HUES48 (cell line): ENCODE measurements around the gene FHOD1.

ENCODE experiments used
- H3K27ac ChIP-seq: one replicate; pipeline ENCODE4 v1.7.0; 2013; ENCODE audit warnings: low read depth, low read length, inconsistent platforms
- H3K27me3 ChIP-seq: 2 replicates; pipeline ENCODE4 v1.6.1; 2013; ENCODE audit warnings: mild to moderate bottlenecking, low read length; ENCODE audit not compliant: control insufficient read depth, insufficient read depth
- H3K36me3 ChIP-seq: 2 replicates; pipeline ENCODE4 v1.6.1; 2013; ENCODE audit warnings: low read length; ENCODE audit not compliant: control insufficient read depth, insufficient read depth
- H3K4me1 ChIP-seq: 2 replicates; pipeline ENCODE4 v1.6.1; 2013; ENCODE audit warnings: mild to moderate bottlenecking, low read length; ENCODE audit not compliant: control insufficient read depth, insufficient read depth
- H3K4me3 ChIP-seq: 2 replicates; pipeline ENCODE4 v1.5.1; 2013; ENCODE audit warnings: mild to moderate bottlenecking, low read depth, low read length
- H3K9ac ChIP-seq: 2 replicates; pipeline ENCODE4 v1.6.1; 2013; ENCODE audit warnings: mild to moderate bottlenecking, low read depth, low read length, moderate library complexity
- H3K9me3 ChIP-seq: 2 replicates; pipeline ENCODE4 v1.6.1; 2013; ENCODE audit warnings: low read length; ENCODE audit not compliant: control insufficient read depth, insufficient read depth

The FHOD1 gene

DNA sequence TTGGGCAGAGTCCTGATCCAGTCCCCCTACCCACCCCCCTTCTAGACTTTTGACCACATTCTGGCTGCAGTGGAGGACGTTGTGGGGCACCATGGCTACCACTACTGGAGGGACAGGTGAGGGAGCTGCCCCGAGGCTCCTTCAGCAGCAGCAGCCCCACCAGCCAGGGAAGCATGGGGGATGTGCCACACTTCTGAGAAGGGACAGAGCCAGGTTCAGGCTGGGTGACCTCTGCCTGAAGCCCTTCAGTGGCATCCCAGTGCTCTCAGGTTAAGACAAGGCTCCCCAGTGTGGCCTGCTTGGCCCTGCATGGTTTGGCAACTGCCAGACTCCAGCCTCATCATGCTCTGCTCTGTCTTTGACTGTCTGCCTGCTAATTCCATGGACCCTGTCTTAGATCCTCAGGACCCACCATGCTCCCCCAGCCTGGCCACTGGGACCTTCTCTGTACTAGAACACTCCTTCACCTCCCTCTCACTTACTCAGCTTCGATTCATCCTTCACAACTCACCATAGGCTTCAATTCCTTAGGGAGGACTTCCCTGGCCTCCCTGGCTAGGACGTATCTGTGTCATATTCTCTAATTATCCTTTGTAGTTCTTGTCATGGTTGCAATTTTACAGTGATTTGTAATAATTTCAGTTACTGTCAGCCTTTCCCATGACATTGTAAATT is 10.3 kb upstream of the FHOD1 start:
- Histone ChIP-seq H3K36me3 (peaks cover 12% of the 10 kb centered on the region; the same call in 1 of the 2 replicates), H3K4me1 (no peaks in the 10 kb centered on the region), H3K4me3 (no peak overlapping the region), H3K27ac (no peak overlapping the region), H3K9me3 (no peaks in the 10 kb centered on the region), H3K27me3 (no peaks in the 10 kb centered on the region), H3K9ac (no peak overlapping the region)

- H3K27me3 ChIP-seq, result no peaks in the 10 kb centered on the region
- no peak overlapping the region for H3K9ac ChIP-seq
These were observed 9.5 kb upstream of the FHOD1 start for GRCh38 chr16:67256701-67257230.

GRCh38 chr16:67255553-67256221 is 8.4 kb upstream of the FHOD1 start:
- H3K36me3 ChIP-seq, result peaks cover 12% of the 10 kb centered on the region; the same call in 1 of the 2 replicates
- H3K9ac ChIP-seq, result no peak overlapping the region
- H3K4me3 ChIP-seq, result no peak overlapping the region
- H3K27me3 ChIP-seq, result peaks cover under 1% of the 10 kb centered on the region; the same call in 1 of the 2 replicates
- no peak overlapping the region for H3K27ac ChIP-seq
- no peaks in the 10 kb centered on the region for H3K4me1 ChIP-seq
- H3K9me3 ChIP-seq, result no peaks in the 10 kb centered on the region

More at GRCh38 chr16:67256701-67257230, 9.5 kb upstream of the FHOD1 start:
- Histone ChIP-seq H3K4me1 (no peaks in the 10 kb centered on the region), H3K36me3 (peaks cover 12% of the 10 kb centered on the region; the same call in 1 of the 2 replicates), H3K27ac (no peak overlapping the region), H3K4me3 (no peak overlapping the region), H3K9me3 (no peaks in the 10 kb centered on the region)

GRCh38 chr16:67254801-67255552 is 7.7 kb upstream of the FHOD1 start:
- no peak overlapping the region for H3K4me3 ChIP-seq
- H3K27me3 ChIP-seq, result peaks cover 8% of the 10 kb centered on the region
- H3K4me1 ChIP-seq, result no peaks in the 10 kb centered on the region
- no peak overlapping the region for H3K9ac ChIP-seq
- H3K9me3 ChIP-seq, result no peaks in the 10 kb centered on the region
- no peak overlapping the region for H3K27ac ChIP-seq
- peaks cover 12% of the 10 kb centered on the region; the same call in 1 of the 2 replicates for H3K36me3 ChIP-seq

DNA sequence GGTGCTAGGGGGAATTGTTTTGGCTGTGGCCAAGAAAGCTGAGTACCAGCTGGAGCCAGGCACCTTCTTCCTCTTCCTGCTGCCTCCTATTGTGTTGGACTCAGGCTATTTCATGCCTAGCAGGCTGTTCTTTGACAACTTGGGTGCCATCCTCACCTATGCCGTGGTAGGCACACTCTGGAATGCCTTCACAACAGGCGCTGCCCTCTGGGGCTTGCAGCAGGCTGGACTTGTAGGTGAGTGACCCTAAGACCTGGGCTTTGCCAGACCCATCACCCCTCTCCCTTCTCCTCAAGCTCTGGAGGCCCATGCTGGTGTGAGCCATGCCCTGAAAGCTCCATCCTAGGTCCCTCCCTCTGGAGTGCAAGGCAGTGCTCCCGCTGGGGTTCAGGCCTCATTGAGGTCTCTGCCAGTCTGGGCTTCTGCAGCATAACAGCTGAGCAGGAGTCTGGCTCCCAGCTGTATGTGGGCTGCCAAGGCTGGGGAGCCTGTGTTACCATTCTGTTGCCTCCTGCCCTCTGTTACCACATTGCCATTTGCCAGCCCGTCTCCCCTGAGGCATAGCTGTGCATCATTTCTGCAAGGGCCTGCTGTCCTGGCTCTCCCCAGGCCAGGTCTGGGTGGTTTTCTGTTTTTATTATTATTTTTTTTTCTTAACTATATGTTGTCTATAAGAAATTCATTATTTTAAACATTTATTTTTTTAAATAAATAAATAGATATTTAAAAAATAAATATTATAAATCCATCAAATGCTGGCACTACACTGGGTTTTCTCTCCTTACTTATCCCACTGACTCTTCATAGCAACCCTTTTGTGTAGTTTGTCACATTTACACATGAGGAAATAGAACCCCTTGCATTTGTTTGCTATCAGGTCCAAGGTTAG is 5.6 kb upstream of the FHOD1 start:
- Histone ChIP-seq H3K27me3 (peaks cover 24% of the 10 kb centered on the region), H3K9ac (no peak overlapping the region)

GRCh38 chr16:67250045-67250327 is 2.7 kb upstream of the FHOD1 start:
- H3K27me3 ChIP-seq, result peaks cover 26% of the 10 kb centered on the region
- H3K27ac ChIP-seq, result no peak overlapping the region
- H3K4me1 ChIP-seq, result peaks cover 22% of the 10 kb centered on the region
- H3K36me3 ChIP-seq, result peaks cover 8% of the 10 kb centered on the region; the same call in 1 of the 2 replicates
- H3K4me3 ChIP-seq, result no peak overlapping the region
- H3K9ac ChIP-seq, result no peak overlapping the region
- H3K9me3 ChIP-seq, result no peaks in the 10 kb centered on the region

More for the DNA sequence above, 5.6 kb upstream of the FHOD1 start:
- Histone ChIP-seq H3K9me3 (no peaks in the 10 kb centered on the region), H3K27ac (no peak overlapping the region), H3K4me1 (peaks cover 10% of the 10 kb centered on the region), H3K36me3 (peaks cover 12% of the 10 kb centered on the region; the same call in 1 of the 2 replicates), H3K4me3 (no peak overlapping the region)

- Histone ChIP-seq H3K9me3 (no peaks in the 10 kb centered on the region), H3K36me3 (0 out of 2 replicates have a peak, but pooled peaks cover 4% of the 10 kb centered on the region), H3K9ac (peak overlapping the region; percentile 7; the same call in 1 of the 2 replicates), H3K4me1 (peaks cover 25% of the 10 kb centered on the region), H3K4me3 (peak overlapping the region; percentile 73), H3K27ac (no peak overlapping the region), H3K27me3 (peaks cover 26% of the 10 kb centered on the region)
These were observed 2.1 kb upstream of the FHOD1 start for GRCh38 chr16:67249178-67250044.

GRCh38 chr16:67248401-67249177 is 1.3 kb upstream of the FHOD1 start, which contains the start of gene SLC9A5:
TSS of gene SLC9A5 (plus strand) at chr16:67248979. CDS start at chr16:67249015, 36 bp downstream.
- Histone ChIP-seq H3K4me3 (peak within 1 kb of the TSS; percentile 73), H3K9ac (peak within 1 kb of the TSS; percentile 7; the same call in 1 of the 2 replicates), H3K36me3 (0 out of 2 replicates have a peak, but pooled peaks cover 4% of the 10 kb centered on the region), H3K4me1 (peaks cover 25% of the 10 kb centered on the region), H3K27me3 (peaks cover 26% of the 10 kb centered on the region), H3K27ac (no peak within 1 kb of the TSS), H3K9me3 (no peaks in the 10 kb centered on the region)

DNA sequence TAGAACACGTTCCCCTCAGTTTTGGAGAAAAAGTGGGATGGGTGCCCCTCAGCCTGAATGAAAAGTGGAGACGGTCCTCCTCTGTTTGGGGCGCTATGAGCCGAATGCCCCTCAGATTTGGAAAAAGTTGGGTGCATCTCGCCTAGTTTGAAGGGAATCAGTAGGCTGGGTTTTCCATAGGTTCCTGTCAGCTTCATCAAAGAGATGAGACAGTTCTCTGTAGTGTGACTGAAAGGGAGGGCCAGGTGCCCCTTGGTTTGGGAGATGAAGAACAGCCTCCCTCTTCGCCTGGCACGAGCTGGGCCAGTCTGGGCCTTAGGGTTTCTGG is 756 bp upstream of the FHOD1 start:
- H3K4me3 ChIP-seq, result peak overlapping the region; percentile 73
- H3K9me3 ChIP-seq, result no peaks in the 10 kb centered on the region
- H3K9ac ChIP-seq, result no peak overlapping the region
- 0 out of 2 replicates have a peak, but pooled peaks cover 4% of the 10 kb centered on the region for H3K36me3 ChIP-seq
- H3K4me1 ChIP-seq, result peaks cover 25% of the 10 kb centered on the region
- H3K27ac ChIP-seq, result no peak overlapping the region
- peaks cover 26% of the 10 kb centered on the region for H3K27me3 ChIP-seq
